Activated naive CD8-positive, alpha-beta T cell (primary cell): ENCODE measurements around the gene PEX12.
"Not testable (repeated sequence)": the region's sequence is repeated elsewhere in the genome, so short reads cannot be mapped to it uniquely, and the experiment has no call there.

Experiments
- H3K27ac Mint-ChIP-seq: one replicate; pipeline ENCODE4 v1.8.0; 2021; ENCODE audit warnings: mixed read lengths
- H3K27me3 Mint-ChIP-seq: one replicate; pipeline ENCODE4 v1.8.0; 2021; ENCODE audit warnings: mixed read lengths
- H3K36me3 Mint-ChIP-seq: one replicate; pipeline ENCODE4 v1.8.0; 2021; ENCODE audit warnings: mixed read lengths
- H3K4me1 Mint-ChIP-seq: one replicate; pipeline ENCODE4 v1.8.0; 2021; ENCODE audit warnings: low read depth, mixed read lengths
- H3K4me3 Mint-ChIP-seq: one replicate; pipeline ENCODE4 v1.8.0; 2021; ENCODE audit warnings: mild to moderate bottlenecking, mixed read lengths
- H3K9me3 Mint-ChIP-seq: one replicate; pipeline ENCODE4 v1.8.0; 2021; ENCODE audit warnings: low read depth, mixed read lengths

Gene PEX12

GRCh38 chr17:35535406-35535805 is 43.0 kb downstream of the PEX12 start:
- H3K4me1 Mint-ChIP-seq, result peaks cover 77% of the 10 kb centered on the region
- peak overlapping the region; percentile 100 for H3K27ac Mint-ChIP-seq
- not testable (repeated sequence) for H3K36me3 Mint-ChIP-seq, H3K9me3 Mint-ChIP-seq, H3K27me3 Mint-ChIP-seq
- H3K4me3 Mint-ChIP-seq, result peak overlapping the region; percentile 87

GRCh38 chr17:35534576-35535093 is 43.7 kb downstream of the PEX12 start:
- peak overlapping the region; percentile 100 for H3K27ac Mint-ChIP-seq
- H3K4me3 Mint-ChIP-seq, result peak overlapping the region; percentile 87
- peaks cover 74% of the 10 kb centered on the region for H3K4me1 Mint-ChIP-seq
- H3K9me3 Mint-ChIP-seq, result no peaks in the 10 kb centered on the region
- H3K27me3 Mint-ChIP-seq, result no peaks in the 10 kb centered on the region
- peaks cover 4% of the 10 kb centered on the region for H3K36me3 Mint-ChIP-seq

- peaks cover 17% of the 10 kb centered on the region for H3K36me3 Mint-ChIP-seq
- H3K9me3 Mint-ChIP-seq, result no peaks in the 10 kb centered on the region
- peaks cover 76% of the 10 kb centered on the region for H3K4me1 Mint-ChIP-seq
- peak overlapping the region; percentile 78 for H3K4me3 Mint-ChIP-seq
- H3K27me3 Mint-ChIP-seq, result no peaks in the 10 kb centered on the region
- peak overlapping the region; percentile 56 for H3K27ac Mint-ChIP-seq
These were observed 47.2 kb downstream of the PEX12 start for GRCh38 chr17:35531160-35531559.

GRCh38 chr17:35529866-35530265 is 48.5 kb downstream of the PEX12 start:
- no peak overlapping the region for H3K4me3 Mint-ChIP-seq
- H3K9me3 Mint-ChIP-seq, result no peaks in the 10 kb centered on the region

GRCh38 chr17:35529326-35529725 is 49.0 kb downstream of the PEX12 start:
- peak overlapping the region; percentile 76 for H3K27ac Mint-ChIP-seq
- H3K27me3 Mint-ChIP-seq, H3K9me3 Mint-ChIP-seq: not testable (repeated sequence)
- H3K4me3 Mint-ChIP-seq, result peak overlapping the region; percentile 50
- peaks cover 21% of the 10 kb centered on the region for H3K36me3 Mint-ChIP-seq
- peaks cover 84% of the 10 kb centered on the region for H3K4me1 Mint-ChIP-seq

More at GRCh38 chr17:35529866-35530265, 48.5 kb downstream of the PEX12 start:
- Mint-ChIP-seq H3K36me3 (peaks cover 21% of the 10 kb centered on the region), H3K27ac (peak overlapping the region; percentile 17), H3K4me1 (peaks cover 84% of the 10 kb centered on the region), H3K27me3 (no peaks in the 10 kb centered on the region)
